ENCODE measurements around the gene RGS4. TPM values are rescaled to one million over a fixed set of nuclear protein-coding genes. Genes with fewer than 3 reads are reported as not detected.

Gene RGS4
- polyA plus RNA-seq, 1 donor (not counting 4 experiments of a cell fraction or from before 2014, with no cell fraction given), result 0.90 TPM

DNA sequence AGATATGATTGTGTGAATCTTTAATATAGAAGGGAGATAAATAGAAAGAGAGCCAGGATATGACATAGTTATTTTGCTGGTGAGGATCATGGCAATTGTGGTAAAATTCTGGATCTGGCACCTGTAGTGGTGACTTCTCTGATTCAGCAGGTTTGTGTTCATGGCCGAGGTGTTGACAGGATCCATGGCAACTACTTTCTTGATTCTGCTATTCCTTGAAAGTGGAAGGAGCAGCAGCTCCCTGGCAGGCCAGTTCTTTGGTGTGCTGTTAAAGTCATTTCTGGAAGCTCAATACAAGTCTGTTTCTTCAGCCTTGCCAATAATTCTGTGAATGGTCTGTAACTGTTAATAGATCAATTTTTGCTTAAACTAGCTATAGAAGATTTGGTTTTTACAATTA lies 33.4 kb downstream of the RGS4 start:
- no peak for TF ChIP-seq EZH2 (IDR thresholded peaks at IDR 0.05; ENCODE audit: low read length)
- TF ChIP-seq, protein P1, sequence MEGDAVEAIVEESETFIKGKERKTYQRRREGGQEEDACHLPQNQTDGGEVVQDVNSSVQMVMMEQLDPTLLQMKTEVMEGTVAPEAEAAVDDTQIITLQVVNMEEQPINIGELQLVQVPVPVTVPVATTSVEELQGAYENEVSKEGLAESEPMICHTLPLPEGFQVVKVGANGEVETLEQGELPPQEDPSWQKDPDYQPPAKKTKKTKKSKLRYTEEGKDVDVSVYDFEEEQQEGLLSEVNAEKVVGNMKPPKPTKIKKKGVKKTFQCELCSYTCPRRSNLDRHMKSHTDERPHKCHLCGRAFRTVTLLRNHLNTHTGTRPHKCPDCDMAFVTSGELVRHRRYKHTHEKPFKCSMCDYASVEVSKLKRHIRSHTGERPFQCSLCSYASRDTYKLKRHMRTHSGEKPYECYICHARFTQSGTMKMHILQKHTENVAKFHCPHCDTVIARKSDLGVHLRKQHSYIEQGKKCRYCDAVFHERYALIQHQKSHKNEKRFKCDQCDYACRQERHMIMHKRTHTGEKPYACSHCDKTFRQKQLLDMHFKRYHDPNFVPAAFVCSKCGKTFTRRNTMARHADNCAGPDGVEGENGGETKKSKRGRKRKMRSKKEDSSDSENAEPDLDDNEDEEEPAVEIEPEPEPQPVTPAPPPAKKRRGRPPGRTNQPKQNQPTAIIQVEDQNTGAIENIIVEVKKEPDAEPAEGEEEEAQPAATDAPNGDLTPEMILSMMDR (optimal IDR thresholded peaks at IDR 0.05 in 1 of 3, IDR thresholded peaks at IDR 0.05 in 1 of 3, conservative IDR thresholded peaks at IDR 0.05 in 1 of 3; ENCODE audit: extremely low read depth in 1 of 3, insufficient read depth in 2 of 3, low read length in 3 of 3), result no peak
- dilution Hi-C loops (cut with MboI; ENCODE audit: extremely low pct_ligation_motif_present, low sequenced_read_pairs), result no loop called here
- no peaks in the 10 kb centered on the region for H3K79me2 ChIP-seq (ENCODE audit: control insufficient read depth, insufficient read depth, low read length)
- FAIRE-seq, result no peak
- no peaks in the 10 kb centered on the region for H3K9me3 ChIP-seq (ENCODE audit: control insufficient read depth, low read depth, low read length)
- H3K4me2 ChIP-seq (ENCODE audit: control insufficient read depth, extremely low read depth, insufficient read depth, low read depth, low read length), result no peak overlapping the region
- no peaks in the 10 kb centered on the region for H3K36me3 ChIP-seq (ENCODE audit: control insufficient read depth in 2 of 2, extremely low read depth in 1 of 2, insufficient read depth in 2 of 2, low read length in 2 of 2)
- H3K27me3 ChIP-seq (ENCODE audit: control insufficient read depth, extremely low read depth, insufficient read depth, low read length), result no peaks in the 10 kb centered on the region
- H2AFZ ChIP-seq (ENCODE audit: control insufficient read depth, low read length), result no peak overlapping the region
- H3K4me3 ChIP-seq (ENCODE audit: control insufficient read depth in 2 of 3, extremely low read depth in 1 of 3, insufficient read depth in 2 of 3, low read depth in 1 of 3, low read length in 3 of 3), result no peak overlapping the region
- H3K9me1 ChIP-seq (ENCODE audit: control insufficient read depth, extremely low read depth, insufficient read depth, low read length), result no peaks in the 10 kb centered on the region
- H3K4me1 ChIP-seq (ENCODE audit: control insufficient read depth, extremely low read depth, insufficient read depth, low read length), result no peaks in the 10 kb centered on the region
- no peaks in the 10 kb centered on the region for H4K20me1 ChIP-seq (ENCODE audit: control insufficient read depth, extremely low read depth, insufficient read depth, low read length)
- no peak overlapping the region for H3K27ac ChIP-seq (ENCODE audit: control insufficient read depth, insufficient read depth, low read length)
- H3K9ac ChIP-seq (ENCODE audit: control insufficient read depth, extremely low read depth, insufficient read depth, low read length), result no peak overlapping the region
- no peak for DNase-seq (ENCODE audit: low read depth, low spot score)

DNA sequence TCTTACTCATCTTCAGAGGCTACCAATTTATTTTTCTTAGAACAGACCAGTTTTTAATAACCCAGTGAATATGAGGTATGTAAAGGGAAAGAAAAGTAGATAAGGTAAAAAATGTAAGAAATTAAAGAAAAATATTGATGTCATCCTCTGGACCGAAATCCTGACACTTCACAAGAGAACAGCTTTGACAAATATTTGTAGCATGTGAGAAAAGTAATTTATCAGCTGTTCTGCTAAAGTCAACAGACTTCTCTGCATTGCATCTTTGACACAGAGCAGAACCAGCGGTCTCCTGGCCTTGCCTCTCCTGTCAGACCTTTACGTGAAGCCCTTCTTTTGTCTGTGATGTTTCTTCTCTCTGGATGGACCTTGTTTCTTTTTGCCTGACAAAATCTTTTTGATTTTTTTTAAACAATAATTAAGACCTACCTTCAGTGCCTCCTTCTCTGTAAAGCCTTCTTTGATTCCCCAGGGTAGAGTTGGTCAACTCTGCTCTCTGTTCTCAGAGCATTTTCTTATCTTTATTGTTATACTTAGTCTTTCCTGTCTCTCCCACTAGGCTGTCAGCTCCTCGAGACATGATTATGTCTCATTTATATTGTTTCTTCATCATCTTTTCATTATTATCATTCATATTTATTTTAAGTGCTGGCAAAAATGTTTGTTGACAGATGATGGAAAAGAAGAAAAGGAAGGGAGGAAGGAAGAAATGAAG lies 35.4 kb downstream of the RGS4 start:
- TF ChIP-seq, protein P1 (optimal IDR thresholded peaks at IDR 0.05 in 1 of 3, IDR thresholded peaks at IDR 0.05 in 1 of 3, conservative IDR thresholded peaks at IDR 0.05 in 1 of 3; ENCODE audit: extremely low read depth in 1 of 3, insufficient read depth in 2 of 3, low read length in 3 of 3), result no peak
- TF ChIP-seq EZH2 (IDR thresholded peaks at IDR 0.05; ENCODE audit: low read length), result no peak
- DNase-seq (ENCODE audit: low read depth, low spot score), result no peak
- no peak overlapping the region for H3K9ac ChIP-seq (ENCODE audit: control insufficient read depth, extremely low read depth, insufficient read depth, low read length)
- no peak overlapping the region for H3K4me3 ChIP-seq (ENCODE audit: control insufficient read depth in 2 of 3, extremely low read depth in 1 of 3, insufficient read depth in 2 of 3, low read depth in 1 of 3, low read length in 3 of 3)
- no peaks in the 10 kb centered on the region for H3K4me1 ChIP-seq (ENCODE audit: control insufficient read depth, extremely low read depth, insufficient read depth, low read length)
- H2AFZ ChIP-seq (ENCODE audit: control insufficient read depth, low read length), result no peak overlapping the region
- no peaks in the 10 kb centered on the region for H3K27me3 ChIP-seq (ENCODE audit: control insufficient read depth, extremely low read depth, insufficient read depth, low read length)
- H3K27ac ChIP-seq (ENCODE audit: control insufficient read depth, insufficient read depth, low read length), result no peak overlapping the region
- no peak for FAIRE-seq
- dilution Hi-C loops (cut with MboI; ENCODE audit: extremely low pct_ligation_motif_present, low sequenced_read_pairs), result no loop called here
- no peaks in the 10 kb centered on the region for H3K79me2 ChIP-seq (ENCODE audit: control insufficient read depth, insufficient read depth, low read length)
- H3K9me3 ChIP-seq (ENCODE audit: control insufficient read depth, low read depth, low read length), result no peaks in the 10 kb centered on the region
- no peaks in the 10 kb centered on the region for H3K36me3 ChIP-seq (ENCODE audit: control insufficient read depth in 2 of 2, extremely low read depth in 1 of 2, insufficient read depth in 2 of 2, low read length in 2 of 2)
- H3K9me1 ChIP-seq (ENCODE audit: control insufficient read depth, extremely low read depth, insufficient read depth, low read length), result no peaks in the 10 kb centered on the region
- H3K4me2 ChIP-seq (ENCODE audit: control insufficient read depth, extremely low read depth, insufficient read depth, low read depth, low read length), result no peak overlapping the region
- no peaks in the 10 kb centered on the region for H4K20me1 ChIP-seq (ENCODE audit: control insufficient read depth, extremely low read depth, insufficient read depth, low read length)

Data from keratinocyte (primary cell).